WTC11 (cell line): ENCODE measurements around the gene TAF8. TPM values are rescaled to one million over a fixed set of nuclear protein-coding genes. Genes with fewer than 3 reads are reported as not detected.

Experiments
- ATAC-seq: fragments of 200-7000 bp; cut with Tn5 transposase; 2 replicates; pipeline ENCODE4 v1.10.0; 2021; ENCODE audit warnings: mild to moderate bottlenecking, moderate library complexity
- CTCF ChIA-PET: fragments of 300-600 bp; sonication (Branson Sonifier 250); formaldehyde crosslinking; loops from one replicate; lab custom pipeline; 2021; ENCODE audit warnings: antibody characterized with exemption; lab: Charles Lee
- POLR2A ChIA-PET: fragments of 350-600 bp; sonication (Branson Sonifier 250); formaldehyde crosslinking; loops from one replicate; lab custom pipeline; 2021; ENCODE audit warnings: antibody characterized with exemption; lab: Charles Lee
- DNase-seq: peaks from one replicate; pipeline ENCODE4 v3.0.0; 2021; ENCODE audit warnings: low spot score
- H3K27ac Mint-ChIP-seq: 2 replicates; pipeline ENCODE4 v1.8.0; 2021; ENCODE audit warnings: mixed read lengths
- H3K27me3 Mint-ChIP-seq: 2 replicates; pipeline ENCODE4 v1.8.0; 2021; ENCODE audit warnings: low read depth, mild to moderate bottlenecking, moderate library complexity, mixed read lengths
- H3K36me3 Mint-ChIP-seq: 2 replicates; pipeline ENCODE4 v1.8.0; 2021; ENCODE audit warnings: mixed read lengths
- H3K4me1 Mint-ChIP-seq: 2 replicates; pipeline ENCODE4 v1.8.0; 2022; ENCODE audit warnings: mixed read lengths
- H3K4me3 Mint-ChIP-seq: 2 replicates; pipeline ENCODE4 v1.8.0; 2021; ENCODE audit warnings: mild to moderate bottlenecking, moderate library complexity, mixed read lengths
- H3K9me3 Mint-ChIP-seq: 2 replicates; pipeline ENCODE4 v1.8.0; 2021; ENCODE audit warnings: mixed read lengths
- CBFB ChIP-seq: sonication (generic); formaldehyde crosslinking; IDR thresholded peaks from 2 replicates; pipeline ENCODE4 v1.8.1; 2022; ENCODE audit warnings: mild to moderate bottlenecking, low read depth, missing genetic modification reagents
- NR2C2 ChIP-seq: sonication (generic); formaldehyde crosslinking; IDR thresholded peaks from 2 replicates; pipeline ENCODE4 v1.8.0; 2022; ENCODE audit warnings: mild to moderate bottlenecking, missing genetic modification reagents
- total RNA-seq: library from RNA; stranded (reverse); gene quantifications from 3 replicates; pipeline ENCODE4 v1.2.3, GENCODE V29; 2021
- TF ChIP-seq, protein P1 (sequence below): fragments of 250-450 bp; sonication (Bioruptor Pico); IDR thresholded peaks from 2 replicates; pipeline ENCODE4 v1.9.0; 2021; ENCODE audit warnings: mild to moderate bottlenecking
- TF ChIP-seq, protein P2 (sequence below): fragments of 250-450 bp; sonication (Bioruptor Pico); IDR thresholded peaks from 2 replicates; pipeline ENCODE4 v2.1.2; 2022; ENCODE audit warnings: mild to moderate bottlenecking, moderate library complexity
- TF ChIP-seq, protein P3 (sequence below): fragments of 250-450 bp; sonication (Bioruptor Pico); IDR thresholded peaks from 2 replicates; pipeline ENCODE4 v1.9.0; 2021; ENCODE audit warnings: mild to moderate bottlenecking, borderline replicate concordance
- TF ChIP-seq, protein P4 (sequence below): sonication (generic); formaldehyde crosslinking; IDR thresholded peaks from 2 replicates; pipeline ENCODE4 v1.8.1; 2022; ENCODE audit warnings: missing genetic modification reagents, borderline replicate concordance
- TF ChIP-seq, protein P5 (sequence below): sonication (generic); formaldehyde crosslinking; IDR thresholded peaks from 2 replicates; pipeline ENCODE4 v1.8.0; 2023; ENCODE audit warnings: missing genetic modification reagents

The TAF8 gene
- total RNA-seq, 1 experiment from 2014 or later, result 31.0 TPM

DNA sequence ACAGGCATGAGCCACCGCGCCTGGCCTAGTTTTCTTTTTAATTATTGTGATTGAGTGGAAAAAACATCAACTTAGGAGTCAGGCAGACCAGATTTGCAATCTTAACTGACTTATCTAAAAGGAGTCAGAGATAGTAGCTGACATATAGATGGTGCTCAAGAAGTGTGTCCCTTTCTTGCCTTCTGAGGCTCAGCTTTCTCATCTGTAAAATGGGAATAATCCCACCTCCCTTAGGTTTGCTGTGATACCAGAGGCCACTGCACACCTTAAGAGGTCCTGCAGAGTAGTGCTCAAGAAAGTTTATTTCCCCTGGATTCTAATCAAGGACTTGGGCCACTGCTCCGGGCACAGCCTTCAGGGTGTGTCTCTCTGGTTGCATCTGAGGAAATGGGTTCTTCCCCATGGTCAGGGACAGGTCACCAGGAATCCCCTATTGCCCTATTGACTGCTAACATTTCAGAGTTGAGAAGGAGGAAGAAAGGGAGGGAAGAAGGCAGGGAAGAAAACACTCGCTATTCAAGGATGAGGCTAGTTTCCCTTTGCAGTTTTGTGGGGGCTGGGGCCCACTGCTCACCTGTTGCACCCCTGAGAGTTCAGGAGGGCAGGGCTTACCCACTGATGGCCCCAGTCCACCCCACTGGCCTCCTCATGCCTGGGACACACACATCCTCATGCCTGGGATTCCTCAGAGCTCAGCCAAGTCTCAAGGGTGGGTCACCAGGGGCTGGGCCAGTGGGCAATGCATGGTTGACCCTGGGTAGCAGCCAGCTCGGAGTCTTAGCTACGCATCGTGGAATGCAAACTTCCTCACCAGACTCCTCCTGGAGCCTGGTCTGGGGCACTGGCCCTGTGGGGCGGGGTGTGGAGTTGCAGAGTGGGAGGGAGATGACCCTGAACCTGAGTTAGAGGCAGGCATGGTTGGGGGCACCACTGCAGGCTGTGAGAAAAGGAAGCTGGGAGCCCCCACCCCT lies 70.9 kb downstream of the TAF8 start (continued):
- TF ChIP-seq, protein P1, sequence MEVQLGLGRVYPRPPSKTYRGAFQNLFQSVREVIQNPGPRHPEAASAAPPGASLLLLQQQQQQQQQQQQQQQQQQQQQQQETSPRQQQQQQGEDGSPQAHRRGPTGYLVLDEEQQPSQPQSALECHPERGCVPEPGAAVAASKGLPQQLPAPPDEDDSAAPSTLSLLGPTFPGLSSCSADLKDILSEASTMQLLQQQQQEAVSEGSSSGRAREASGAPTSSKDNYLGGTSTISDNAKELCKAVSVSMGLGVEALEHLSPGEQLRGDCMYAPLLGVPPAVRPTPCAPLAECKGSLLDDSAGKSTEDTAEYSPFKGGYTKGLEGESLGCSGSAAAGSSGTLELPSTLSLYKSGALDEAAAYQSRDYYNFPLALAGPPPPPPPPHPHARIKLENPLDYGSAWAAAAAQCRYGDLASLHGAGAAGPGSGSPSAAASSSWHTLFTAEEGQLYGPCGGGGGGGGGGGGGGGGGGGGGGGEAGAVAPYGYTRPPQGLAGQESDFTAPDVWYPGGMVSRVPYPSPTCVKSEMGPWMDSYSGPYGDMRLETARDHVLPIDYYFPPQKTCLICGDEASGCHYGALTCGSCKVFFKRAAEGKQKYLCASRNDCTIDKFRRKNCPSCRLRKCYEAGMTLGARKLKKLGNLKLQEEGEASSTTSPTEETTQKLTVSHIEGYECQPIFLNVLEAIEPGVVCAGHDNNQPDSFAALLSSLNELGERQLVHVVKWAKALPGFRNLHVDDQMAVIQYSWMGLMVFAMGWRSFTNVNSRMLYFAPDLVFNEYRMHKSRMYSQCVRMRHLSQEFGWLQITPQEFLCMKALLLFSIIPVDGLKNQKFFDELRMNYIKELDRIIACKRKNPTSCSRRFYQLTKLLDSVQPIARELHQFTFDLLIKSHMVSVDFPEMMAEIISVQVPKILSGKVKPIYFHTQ (CRISPR knock-in tag), result no peak
- TF ChIP-seq, protein P2, sequence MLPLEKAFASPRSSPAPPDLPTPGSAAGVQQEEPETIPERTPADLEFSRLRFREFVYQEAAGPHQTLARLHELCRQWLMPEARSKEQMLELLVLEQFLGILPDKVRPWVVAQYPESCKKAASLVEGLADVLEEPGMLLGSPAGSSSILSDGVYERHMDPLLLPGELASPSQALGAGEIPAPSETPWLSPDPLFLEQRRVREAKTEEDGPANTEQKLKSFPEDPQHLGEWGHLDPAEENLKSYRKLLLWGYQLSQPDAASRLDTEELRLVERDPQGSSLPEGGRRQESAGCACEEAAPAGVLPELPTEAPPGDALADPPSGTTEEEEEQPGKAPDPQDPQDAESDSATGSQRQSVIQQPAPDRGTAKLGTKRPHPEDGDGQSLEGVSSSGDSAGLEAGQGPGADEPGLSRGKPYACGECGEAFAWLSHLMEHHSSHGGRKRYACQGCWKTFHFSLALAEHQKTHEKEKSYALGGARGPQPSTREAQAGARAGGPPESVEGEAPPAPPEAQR (CRISPR knock-in tag), result no peak
- TF ChIP-seq, protein P3, sequence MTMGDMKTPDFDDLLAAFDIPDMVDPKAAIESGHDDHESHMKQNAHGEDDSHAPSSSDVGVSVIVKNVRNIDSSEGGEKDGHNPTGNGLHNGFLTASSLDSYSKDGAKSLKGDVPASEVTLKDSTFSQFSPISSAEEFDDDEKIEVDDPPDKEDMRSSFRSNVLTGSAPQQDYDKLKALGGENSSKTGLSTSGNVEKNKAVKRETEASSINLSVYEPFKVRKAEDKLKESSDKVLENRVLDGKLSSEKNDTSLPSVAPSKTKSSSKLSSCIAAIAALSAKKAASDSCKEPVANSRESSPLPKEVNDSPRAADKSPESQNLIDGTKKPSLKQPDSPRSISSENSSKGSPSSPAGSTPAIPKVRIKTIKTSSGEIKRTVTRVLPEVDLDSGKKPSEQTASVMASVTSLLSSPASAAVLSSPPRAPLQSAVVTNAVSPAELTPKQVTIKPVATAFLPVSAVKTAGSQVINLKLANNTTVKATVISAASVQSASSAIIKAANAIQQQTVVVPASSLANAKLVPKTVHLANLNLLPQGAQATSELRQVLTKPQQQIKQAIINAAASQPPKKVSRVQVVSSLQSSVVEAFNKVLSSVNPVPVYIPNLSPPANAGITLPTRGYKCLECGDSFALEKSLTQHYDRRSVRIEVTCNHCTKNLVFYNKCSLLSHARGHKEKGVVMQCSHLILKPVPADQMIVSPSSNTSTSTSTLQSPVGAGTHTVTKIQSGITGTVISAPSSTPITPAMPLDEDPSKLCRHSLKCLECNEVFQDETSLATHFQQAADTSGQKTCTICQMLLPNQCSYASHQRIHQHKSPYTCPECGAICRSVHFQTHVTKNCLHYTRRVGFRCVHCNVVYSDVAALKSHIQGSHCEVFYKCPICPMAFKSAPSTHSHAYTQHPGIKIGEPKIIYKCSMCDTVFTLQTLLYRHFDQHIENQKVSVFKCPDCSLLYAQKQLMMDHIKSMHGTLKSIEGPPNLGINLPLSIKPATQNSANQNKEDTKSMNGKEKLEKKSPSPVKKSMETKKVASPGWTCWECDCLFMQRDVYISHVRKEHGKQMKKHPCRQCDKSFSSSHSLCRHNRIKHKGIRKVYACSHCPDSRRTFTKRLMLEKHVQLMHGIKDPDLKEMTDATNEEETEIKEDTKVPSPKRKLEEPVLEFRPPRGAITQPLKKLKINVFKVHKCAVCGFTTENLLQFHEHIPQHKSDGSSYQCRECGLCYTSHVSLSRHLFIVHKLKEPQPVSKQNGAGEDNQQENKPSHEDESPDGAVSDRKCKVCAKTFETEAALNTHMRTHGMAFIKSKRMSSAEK (CRISPR knock-in tag), result no peak

DNA sequence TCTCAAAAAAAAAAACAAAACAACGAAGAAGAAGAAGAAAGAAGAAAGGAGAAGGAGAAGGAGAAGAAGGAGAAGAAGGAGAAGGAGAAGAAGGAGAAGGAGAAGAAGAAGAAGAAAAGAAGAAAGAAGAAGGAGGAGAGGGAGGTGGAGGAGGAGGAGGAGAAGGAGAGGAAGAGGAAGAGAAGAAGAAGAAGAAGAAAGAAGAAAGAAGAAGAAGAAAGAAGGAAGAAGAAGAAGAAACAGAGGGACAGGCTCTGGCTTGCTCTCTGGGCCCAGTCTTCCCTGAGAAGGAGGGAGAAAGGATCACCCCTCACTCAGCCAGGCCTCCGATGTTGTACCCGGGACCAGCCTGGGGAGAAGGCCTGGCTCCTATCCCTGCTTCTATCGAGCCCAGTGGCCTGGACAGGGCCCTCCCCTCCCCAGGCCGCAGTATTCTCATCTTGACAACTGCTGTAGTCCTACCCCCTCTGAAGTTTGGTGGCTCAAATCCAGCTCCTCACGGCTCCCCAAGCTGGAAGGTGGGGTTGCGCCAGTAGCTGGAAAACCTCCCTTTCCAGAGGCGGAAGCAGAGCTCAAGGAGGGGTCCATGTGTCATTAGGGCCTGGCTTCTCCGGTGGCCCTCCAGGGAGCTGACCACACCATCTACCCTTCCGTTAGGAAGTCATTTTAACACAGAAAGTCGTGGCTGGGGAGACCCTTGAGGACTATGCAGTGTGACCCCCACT lies 73.2 kb downstream of the TAF8 start:
- ATAC-seq (no peak), DNase-seq (no peak)
- Mint-ChIP-seq H3K4me3 (no peak overlapping the region), H3K27me3 (no peaks in the 10 kb centered on the region), H3K9me3 (no peaks in the 10 kb centered on the region), H3K27ac (no peak overlapping the region), H3K4me1 (no peaks in the 10 kb centered on the region), H3K36me3 (peaks cover 44% of the 10 kb centered on the region)
- ChIA-PET CTCF (interaction anchor here (1.0 to 1.6 kb wide), 5 partner anchors 13 to 338 kb away, joined by 3 to 8 read pairs (median 4); no protein-coding TSS in a partner anchor), POLR2A (interaction anchor here (0.6 kb wide), 1 partner anchor 184 kb away, joined by 3 read pairs; no protein-coding TSS in a partner anchor)
- TF ChIP-seq CBFB (CRISPR knock-in tag) (no peak), NR2C2 (CRISPR knock-in tag) (no peak)
- TF ChIP-seq, protein P4, sequence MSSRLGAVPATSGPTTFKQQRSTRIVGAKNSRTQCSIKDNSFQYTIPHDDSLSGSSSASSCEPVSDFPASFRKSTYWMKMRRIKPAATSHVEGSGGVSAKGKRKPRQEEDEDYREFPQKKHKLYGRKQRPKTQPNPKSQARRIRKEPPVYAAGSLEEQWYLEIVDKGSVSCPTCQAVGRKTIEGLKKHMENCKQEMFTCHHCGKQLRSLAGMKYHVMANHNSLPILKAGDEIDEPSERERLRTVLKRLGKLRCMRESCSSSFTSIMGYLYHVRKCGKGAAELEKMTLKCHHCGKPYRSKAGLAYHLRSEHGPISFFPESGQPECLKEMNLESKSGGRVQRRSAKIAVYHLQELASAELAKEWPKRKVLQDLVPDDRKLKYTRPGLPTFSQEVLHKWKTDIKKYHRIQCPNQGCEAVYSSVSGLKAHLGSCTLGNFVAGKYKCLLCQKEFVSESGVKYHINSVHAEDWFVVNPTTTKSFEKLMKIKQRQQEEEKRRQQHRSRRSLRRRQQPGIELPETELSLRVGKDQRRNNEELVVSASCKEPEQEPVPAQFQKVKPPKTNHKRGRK, result 0 out of 2 replicates have a peak, but pooled peaks have one; percentile 67
- TF ChIP-seq, protein P5, sequence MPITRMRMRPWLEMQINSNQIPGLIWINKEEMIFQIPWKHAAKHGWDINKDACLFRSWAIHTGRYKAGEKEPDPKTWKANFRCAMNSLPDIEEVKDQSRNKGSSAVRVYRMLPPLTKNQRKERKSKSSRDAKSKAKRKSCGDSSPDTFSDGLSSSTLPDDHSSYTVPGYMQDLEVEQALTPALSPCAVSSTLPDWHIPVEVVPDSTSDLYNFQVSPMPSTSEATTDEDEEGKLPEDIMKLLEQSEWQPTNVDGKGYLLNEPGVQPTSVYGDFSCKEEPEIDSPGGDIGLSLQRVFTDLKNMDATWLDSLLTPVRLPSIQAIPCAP (CRISPR knock-in tag), result no peak
